ENCODE results near the gene APOD.

The APOD gene

GRCh38 chr3:195584543-195584870 is 767 bp upstream of the APOD start:
- no peak for DNase-seq

DNA sequence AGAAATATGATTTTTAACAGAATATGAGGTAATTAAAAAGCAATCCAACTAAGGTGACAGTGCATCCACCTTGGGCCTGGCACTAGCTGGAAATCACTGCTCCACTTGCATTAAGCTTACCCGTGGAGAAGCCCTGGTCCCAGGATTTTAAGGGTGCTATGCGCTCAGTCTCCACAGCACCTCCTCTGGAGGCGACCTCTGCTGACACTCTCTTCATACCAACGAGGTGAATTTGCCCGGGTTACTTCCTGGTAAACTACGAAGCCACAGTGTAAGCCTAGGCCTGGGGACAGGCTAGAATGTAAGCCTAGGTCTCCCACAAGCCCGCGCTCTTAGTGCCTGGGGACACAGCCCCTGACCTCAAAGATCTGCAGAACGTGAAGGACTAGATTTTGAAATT is 793 bp downstream of the APOD start:
- no peak for DNase-seq

DNA sequence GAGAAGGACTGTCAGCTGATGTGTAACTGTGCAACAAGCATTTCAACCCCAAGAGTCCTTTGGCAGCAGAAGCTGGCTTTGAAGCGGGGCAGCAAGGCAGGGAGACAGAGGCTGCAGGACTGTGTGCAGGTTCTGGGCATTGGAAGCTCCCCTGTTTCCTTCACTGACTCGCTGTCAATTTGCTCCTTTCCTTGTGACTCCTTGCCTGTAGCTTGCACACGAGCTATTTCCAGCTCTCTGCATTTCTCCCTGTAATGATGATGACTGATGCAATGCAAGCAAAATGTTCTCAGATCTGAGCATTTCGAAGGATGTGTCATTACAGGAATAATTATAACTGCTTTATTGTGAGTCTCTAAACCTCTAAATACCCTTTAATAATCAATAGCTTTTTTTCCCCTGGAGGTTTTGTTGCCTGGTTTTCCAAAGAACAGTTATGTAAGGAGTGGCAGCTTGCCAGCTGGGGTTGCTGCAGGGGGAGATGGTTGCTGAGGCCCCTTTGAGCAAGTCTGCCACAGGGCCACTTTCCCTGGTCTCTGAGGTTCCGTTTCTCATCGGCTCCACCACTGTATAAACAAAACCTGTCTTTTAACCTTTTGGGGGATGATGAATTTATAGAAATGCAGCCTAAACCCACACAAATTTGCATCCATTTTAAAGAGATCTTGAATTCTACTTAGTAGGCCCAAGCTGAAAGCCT is 2.8 kb downstream of the APOD start:
- no peak for DNase-seq

- no peak for DNase-seq
These were observed 4.5 kb downstream of the APOD start for GRCh38 chr3:195579281-195579680.

GRCh38 chr3:195578565-195578964 is 5.2 kb downstream of the APOD start:
- DNase-seq, result no peak

GRCh38 chr3:195577645-195578177 is 6.0 kb downstream of the APOD start:
- no peak for DNase-seq

DNA sequence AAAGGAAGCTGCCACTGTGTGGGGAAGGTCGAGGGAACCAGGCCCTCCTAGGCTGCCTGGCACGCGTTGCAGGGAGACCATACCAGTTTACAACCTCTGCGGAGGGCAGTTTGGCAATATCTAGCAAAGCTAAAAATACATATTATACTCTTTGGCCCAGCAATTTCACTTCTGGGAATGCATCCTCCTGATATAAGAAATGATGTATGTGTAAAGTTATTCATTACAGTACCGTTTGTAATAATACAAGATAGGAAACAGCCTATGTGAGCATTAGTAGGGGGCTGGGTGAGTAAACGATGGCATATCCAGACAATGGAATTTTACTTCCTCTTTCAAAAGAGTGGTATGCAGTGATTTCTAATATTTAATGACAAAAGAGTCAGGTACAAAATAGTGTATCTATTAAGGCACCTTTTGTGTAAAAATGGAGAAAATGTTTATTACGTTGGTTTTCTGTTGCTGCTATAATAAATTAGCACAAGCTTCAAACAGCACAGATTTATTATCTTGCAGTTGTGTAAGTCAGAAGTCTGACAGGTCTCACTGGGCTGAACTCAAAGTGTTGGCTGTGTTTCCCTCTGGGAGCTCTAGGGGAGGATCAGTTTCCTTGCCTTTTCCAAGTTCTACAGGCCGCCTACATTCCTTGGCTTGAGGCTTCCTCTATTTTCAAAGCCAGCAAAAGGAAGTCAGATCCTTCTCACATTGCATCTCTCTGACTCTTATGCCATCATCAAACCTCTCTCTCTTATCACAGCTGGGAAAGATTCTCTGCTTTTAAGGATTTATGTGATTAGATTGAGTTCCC is 9.0 kb downstream of the APOD start:
- no peak for DNase-seq

- DNase-seq, result no peak
These were observed 9.9 kb downstream of the APOD start for GRCh38 chr3:195573611-195574496.

DNA sequence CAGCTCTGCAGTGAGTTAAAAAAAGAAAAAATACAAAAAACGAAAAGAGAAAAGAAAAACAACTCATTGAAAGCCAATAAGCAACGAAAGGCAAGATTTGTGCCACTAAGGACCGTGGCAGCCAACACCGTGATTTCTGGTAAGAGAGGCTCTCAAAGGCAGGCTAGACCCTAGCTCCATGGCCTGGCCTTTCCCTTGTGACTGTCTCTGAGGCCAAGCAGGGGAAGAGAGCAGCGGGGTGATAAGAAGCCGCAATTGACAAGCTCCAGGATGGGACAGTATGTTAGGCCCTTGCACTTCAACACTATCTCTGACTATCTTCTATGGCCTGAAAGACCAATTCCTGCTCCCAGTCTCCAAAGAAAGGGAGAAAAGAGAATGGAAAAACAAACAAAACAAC is 12.4 kb downstream of the APOD start:
- no peak for DNase-seq

- no peak for DNase-seq
These were observed 12.8 kb downstream of the APOD start for GRCh38 chr3:195570912-195571311.

- DNase-seq, result no peak
These were observed 13.4 kb downstream of the APOD start for GRCh38 chr3:195570344-195570743.

GRCh38 chr3:195568630-195569029 is 15.1 kb downstream of the APOD start:
- DNase-seq, result no peak

DNA sequence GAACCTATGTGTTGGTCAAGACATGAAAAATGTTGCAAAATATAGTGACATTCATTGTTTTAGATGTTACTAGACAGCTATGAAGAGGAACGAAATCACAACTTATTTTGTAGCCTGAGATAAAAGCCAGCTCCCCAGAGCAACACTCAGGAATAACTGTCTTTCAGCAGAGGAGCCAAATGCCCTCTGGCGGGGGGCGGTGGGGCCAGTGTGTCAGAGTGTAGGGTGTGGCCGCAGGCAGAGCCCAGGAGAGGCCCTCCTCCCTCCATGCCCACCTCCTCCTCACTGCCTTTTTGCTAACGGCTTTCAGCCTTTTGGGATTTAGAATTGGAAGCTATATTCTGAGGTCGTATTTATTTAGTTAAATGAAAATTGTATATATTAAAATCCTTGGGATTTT is 16.9 kb downstream of the APOD start:
- DNase-seq, result no peak

- DNase-seq, result no peak
These were observed 18.0 kb downstream of the APOD start for GRCh38 chr3:195565716-195566115.

DNA sequence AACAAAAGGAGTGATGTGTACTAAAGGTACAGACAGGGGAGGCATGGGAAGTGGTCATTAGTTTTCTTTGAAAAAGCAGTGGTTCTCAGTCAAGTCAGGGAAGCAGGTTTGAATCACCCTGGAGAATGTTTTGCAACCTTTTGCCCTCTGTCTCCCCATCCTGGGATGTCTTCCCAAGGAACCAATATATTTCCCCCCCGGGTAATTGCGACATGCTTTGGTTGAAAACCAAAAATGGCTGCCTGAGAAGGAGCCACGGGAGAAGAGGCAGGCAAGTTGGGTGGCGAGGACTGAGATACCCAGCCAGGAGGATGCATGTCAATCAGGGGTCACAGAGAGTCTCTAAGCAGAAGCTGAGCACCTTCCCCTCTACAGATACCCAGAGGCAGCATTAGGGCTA is 20.4 kb downstream of the APOD start:
- no peak for DNase-seq

DNA sequence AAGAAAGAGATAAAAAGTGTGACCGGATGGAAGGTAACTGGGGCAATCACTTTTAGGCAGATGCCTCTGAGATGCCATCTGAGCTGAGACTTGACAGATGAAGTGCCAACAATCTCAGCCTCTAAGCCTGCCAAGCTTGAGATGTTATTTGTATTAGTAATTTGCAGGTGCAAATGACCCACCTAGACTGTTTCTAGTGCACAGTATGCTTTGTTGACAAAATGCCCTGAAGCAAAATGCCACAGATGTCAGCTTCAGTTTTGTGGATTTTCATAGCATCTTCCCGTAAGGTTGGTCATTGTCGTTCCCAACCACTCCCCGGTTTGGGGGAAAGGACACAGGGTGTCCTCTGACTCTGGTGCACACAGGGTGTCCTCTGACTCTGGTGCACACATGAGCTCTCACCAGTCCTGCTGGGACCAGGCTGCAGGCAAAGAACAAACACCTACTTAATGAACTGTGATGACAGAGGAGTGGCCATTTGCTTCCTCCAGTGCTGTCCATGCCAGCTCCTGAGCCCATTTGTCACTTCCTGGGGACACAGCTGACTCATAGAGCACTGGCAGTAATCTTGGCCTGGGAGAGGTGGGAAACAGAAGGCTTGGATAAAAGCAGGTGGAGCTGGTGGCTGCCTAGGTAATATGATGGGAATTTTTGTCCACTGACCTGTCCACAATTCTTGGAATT is 23.9 kb downstream of the APOD start:
- DNase-seq, result no peak

DNA sequence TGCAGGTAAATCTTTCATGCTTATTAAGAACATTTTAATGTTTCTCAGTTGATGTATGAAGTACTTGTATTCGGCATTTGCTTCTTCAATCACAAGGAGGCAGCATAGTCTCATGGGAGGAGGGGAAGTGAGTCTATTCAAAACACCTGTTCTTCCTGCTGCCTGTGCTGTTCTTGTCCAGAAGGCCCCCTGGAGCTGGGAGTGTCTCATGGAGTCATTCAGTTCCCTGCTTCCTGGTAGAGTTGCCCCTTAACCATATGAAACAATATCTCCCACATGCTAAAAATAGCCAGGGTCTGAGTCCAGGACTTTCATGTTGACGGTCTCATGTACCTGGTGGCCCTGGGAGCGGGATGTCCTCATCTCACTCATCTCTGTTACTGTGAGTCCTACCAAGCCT is 25.1 kb downstream of the APOD start:
- peak; percentile 20 to 39 for DNase-seq

DNA sequence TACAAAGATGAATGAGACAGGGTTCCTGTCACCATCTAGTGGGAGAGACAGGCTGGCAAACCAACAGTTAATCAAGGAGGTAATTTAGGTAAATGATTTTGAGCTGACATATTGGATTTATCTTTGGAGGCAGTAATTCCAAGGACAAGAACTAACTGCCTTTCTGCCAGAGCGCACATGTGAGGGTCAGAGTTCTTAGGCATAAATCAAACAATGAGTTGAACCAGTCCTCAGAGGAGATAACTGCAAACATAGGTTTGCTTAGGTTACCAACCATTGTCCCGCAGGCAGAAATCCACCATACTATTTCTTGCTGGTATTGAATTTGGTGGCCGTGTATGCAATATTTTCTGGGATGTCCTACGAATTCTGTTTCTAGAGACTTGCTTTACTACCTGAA is 26.4 kb downstream of the APOD start:
- DNase-seq, result no peak

DNA sequence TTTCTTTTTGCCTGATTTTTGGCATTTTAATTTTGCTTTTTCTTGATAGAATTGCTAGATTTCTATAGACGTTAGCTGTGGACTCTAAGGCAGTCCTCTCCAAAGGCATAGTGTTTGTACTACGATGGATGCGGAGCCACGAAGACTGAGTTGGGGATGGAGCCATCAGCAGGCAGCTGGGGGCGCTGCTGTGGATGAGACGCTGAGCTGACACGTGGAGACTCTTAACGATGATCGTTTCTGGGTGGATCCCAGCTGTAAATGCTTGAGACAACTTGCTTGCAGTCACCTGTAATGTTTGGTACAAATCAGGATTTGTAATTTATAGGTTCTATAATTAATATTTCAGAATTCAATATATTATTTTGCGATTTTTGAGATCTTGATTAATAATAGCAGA is 27.4 kb downstream of the APOD start:
- DNase-seq, result peak in 1 of 2 experiments; percentile 21

GRCh38 chr3:195555110-195555509 is 28.6 kb downstream of the APOD start:
- DNase-seq, result no peak

GRCh38 chr3:195554458-195554857 is 29.3 kb downstream of the APOD start:
- DNase-seq, result no peak

GRCh38 chr3:195553268-195553667 is 30.5 kb downstream of the APOD start:
- no peak for DNase-seq

All from SHP77 (cell line).